Esophagus muscularis mucosa (tissue), 4 donors: Measurements from ENCODE around the gene VPS41. TPM values are rescaled to one million over a fixed set of nuclear protein-coding genes. Genes with fewer than 3 reads are reported as not detected.

Experiments
- DNase-seq: peaks from one replicate; pipeline ENCODE4 v3.0.0-alpha.2; 2017; ENCODE audit errors: extremely low spot score
- H3K27ac ChIP-seq, 4 donors: fragments of 200-600 bp; sonication (generic); replicated peaks in 1 of 4; 1 replicate in 3 of 4; 2 replicates in 1 of 4; pipeline ENCODE4 v1.5.1; 2016 to 2019; ENCODE audit warnings: mild to moderate bottlenecking in 1 of 4
- H3K27me3 ChIP-seq, 4 donors: fragments of 200-600 bp; sonication (generic); one replicate each; pipeline versions ENCODE4 v1.5.1 to v1.6.0; 2016 to 2019
- H3K36me3 ChIP-seq, 4 donors: fragments of 200-600 bp; sonication (generic); one replicate each; pipeline ENCODE4 v1.5.1; 2016 to 2019
- H3K4me1 ChIP-seq, 4 donors: fragments of 200-600 bp; sonication (generic); one replicate each; pipeline ENCODE4 v1.5.1; 2016 to 2019
- H3K4me3 ChIP-seq, 4 donors: fragments of 200-600 bp; sonication (generic); 1 replicate in 2 of 4; 2 replicates in 2 of 4; pipeline ENCODE4 v1.5.1; 2016 to 2019; ENCODE audit warnings: mild to moderate bottlenecking in 4 of 4, moderate library complexity in 1 of 4
- H3K9me3 ChIP-seq, 4 donors: fragments of 200-600 bp; sonication (generic); 1 replicate in 3 of 4; 2 replicates in 1 of 4; pipeline ENCODE4 v1.5.1; 2016 to 2019
- EP300 ChIP-seq: sonication (generic); formaldehyde crosslinking; IDR thresholded peaks from one replicate; pipeline ENCODE4 v1.6.1; 2017; ENCODE audit warnings: antibody characterized with exemption
- POLR2A ChIP-seq: fragments of 450-650 bp; IDR thresholded peaks from one replicate; pipeline ENCODE4 v1.6.1; 2017; ENCODE audit warnings: antibody characterized with exemption, moderate library complexity, mild to moderate bottlenecking, low read depth
- POLR2AphosphoS5 ChIP-seq, 2 donors: sonication (generic); formaldehyde crosslinking; IDR thresholded peaks; one replicate each; pipeline ENCODE4 v1.6.1; 2017; ENCODE audit warnings: antibody characterized with exemption in 2 of 2
- WGBS: methylation state at CpG from one replicate; pipeline ENCODE4 v1.1.5; 2018; 5-methylcytosine and 5-hydroxymethylcytosine counted together
- intact Hi-C: fragments of 100-400 bp; cut with DNase I; formaldehyde crosslinking; loops from one replicate; pipeline ENCODE4 v1.15.1; 2023
- total RNA-seq, 4 donors: library from RNA; depleted of rRNA; stranded (reverse); fragments of >200 nt; gene quantifications; one replicate each; pipeline versions ENCODE4 v1.1.0 to v1.2.1, GENCODE V29; 2016
- TF ChIP-seq, protein P1 (sequence below), 3 experiments: fragments of 200-600 bp in 2 of 3; fragments of 450-650 bp in 1 of 3; sonication (generic) in 2 of 3; IDR thresholded peaks; one replicate each; pipeline ENCODE4 v1.5.1; 2017 to 2019; ENCODE audit warnings: antibody characterized with exemption in 3 of 3, mild to moderate bottlenecking in 2 of 3, moderate library complexity in 1 of 3

VPS41 gene
- total RNA-seq, 4 donors from 2014 or later: 32.0 to 50.3 (median 32.9) TPM

DNA sequence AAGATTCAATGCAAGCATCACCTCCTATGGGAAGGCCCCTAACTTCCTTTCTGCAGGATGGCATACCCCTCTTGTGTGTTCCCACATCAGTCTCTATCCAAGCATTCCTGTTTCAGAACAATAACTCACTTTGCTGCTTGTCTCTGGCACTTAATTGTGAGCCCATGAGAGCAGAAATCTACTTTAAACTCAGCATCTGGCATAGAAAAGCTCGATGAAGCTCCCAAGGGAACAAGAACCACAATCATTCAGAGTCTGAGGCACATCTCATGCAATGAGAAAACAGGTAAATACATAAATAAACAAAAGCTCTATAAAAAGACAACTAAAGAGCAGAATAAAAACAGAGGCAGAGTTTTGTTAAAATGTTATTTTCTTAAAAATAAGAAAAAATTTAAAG lies 66.2 kb downstream of the VPS41 start:
- no peaks in the 10 kb centered on the region for H3K9me3 ChIP-seq
- 85% methylated on average over 1 of the region's 1 CpG for WGBS
- DNase-seq: no peak
- no peaks in the 10 kb centered on the region for H3K27me3 ChIP-seq
- H3K27ac ChIP-seq: no peak overlapping the region
- TF ChIP-seq POLR2A (no peak), EP300 (no peak), POLR2AphosphoS5 (IDR thresholded peaks at IDR 0.05) (no peak)
- TF ChIP-seq, protein P1, sequence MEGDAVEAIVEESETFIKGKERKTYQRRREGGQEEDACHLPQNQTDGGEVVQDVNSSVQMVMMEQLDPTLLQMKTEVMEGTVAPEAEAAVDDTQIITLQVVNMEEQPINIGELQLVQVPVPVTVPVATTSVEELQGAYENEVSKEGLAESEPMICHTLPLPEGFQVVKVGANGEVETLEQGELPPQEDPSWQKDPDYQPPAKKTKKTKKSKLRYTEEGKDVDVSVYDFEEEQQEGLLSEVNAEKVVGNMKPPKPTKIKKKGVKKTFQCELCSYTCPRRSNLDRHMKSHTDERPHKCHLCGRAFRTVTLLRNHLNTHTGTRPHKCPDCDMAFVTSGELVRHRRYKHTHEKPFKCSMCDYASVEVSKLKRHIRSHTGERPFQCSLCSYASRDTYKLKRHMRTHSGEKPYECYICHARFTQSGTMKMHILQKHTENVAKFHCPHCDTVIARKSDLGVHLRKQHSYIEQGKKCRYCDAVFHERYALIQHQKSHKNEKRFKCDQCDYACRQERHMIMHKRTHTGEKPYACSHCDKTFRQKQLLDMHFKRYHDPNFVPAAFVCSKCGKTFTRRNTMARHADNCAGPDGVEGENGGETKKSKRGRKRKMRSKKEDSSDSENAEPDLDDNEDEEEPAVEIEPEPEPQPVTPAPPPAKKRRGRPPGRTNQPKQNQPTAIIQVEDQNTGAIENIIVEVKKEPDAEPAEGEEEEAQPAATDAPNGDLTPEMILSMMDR (IDR thresholded peaks at IDR 0.05): no peak
- peaks cover 7 to 16% (median 12%) of the 10 kb centered on the region in 4 donors for H3K4me1 ChIP-seq
- intact Hi-C loops: no loop called here
- H3K36me3 ChIP-seq: no peaks in the 10 kb centered on the region
- H3K4me3 ChIP-seq: no peak overlapping the region

DNA sequence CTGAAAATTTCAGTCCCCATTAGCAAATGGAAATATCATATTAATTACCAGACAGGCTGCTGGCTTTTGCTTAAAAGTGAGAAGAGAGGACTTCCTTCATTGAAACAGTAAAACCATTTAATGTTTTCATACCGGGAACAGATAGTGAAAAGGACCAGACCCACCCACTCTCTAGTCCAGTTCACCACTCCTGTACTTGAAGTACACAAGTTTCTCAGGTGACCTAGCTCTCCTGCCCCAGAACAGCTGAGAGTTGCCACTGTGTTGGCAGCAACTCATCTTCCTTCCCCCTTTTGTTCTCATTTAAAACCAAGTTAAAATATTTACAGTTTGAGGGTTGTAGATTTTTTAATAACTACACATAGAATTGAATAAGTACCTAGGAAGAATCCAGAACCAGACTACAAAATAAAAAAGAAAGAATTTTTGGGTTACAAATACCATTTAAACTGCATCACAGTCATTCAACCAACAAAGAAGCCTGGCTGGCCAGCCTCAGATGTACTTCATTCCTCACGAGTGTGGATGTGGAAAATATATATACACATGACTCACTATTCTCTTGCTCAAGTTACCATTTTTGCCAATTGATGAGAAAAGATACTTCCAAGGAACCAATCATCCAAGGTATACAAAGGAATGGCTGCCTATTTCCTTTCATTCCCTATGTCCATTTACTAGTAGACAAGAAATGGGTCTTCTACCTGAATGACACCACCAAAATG lies 68.1 kb downstream of the VPS41 start:
- Histone ChIP-seq H3K36me3 (no peaks in the 10 kb centered on the region), H3K9me3 (no peaks in the 10 kb centered on the region), H3K27me3 (no peaks in the 10 kb centered on the region), H3K4me1 (peaks cover 7 to 15% (median 9%) of the 10 kb centered on the region in 4 donors), H3K27ac (no peak overlapping the region), H3K4me3 (no peak overlapping the region)
- intact Hi-C loops: no loop called here
- 56% methylated on average over 2 of the region's 2 CpGs for WGBS
- no peak for TF ChIP-seq POLR2AphosphoS5 (IDR thresholded peaks at IDR 0.05)
- no peak for TF ChIP-seq POLR2A
- TF ChIP-seq EP300: no peak
- TF ChIP-seq, protein P1 (IDR thresholded peaks at IDR 0.05): no peak
- DNase-seq: no peak

DNA sequence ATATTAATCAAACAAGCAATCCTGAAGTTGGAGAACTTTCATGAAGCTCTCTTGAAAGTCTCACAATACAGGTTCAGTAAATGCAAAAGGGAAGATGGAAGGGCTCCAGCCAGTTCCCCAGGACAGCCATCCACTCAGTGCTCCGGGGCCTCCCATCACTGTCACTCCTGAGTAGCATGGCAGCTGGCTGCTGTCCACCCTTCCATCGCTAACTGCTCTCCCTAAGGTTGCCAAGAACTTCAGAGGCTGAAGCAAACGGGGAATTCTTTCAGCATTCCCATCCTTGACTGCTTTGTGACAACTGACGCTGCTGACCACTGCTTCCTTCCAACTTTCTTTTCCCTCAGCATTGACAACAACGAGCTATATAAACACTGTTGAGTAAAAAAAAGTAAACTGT lies 69.1 kb downstream of the VPS41 start:
- intact Hi-C loops: no loop called here
- 55% methylated on average over 5 of the region's 5 CpGs for WGBS
- H3K27me3 ChIP-seq: no peaks in the 10 kb centered on the region
- H3K4me3 ChIP-seq: no peak overlapping the region
- H3K27ac ChIP-seq: no peak overlapping the region
- H3K4me1 ChIP-seq: peaks cover 7 to 15% (median 9%) of the 10 kb centered on the region in 4 donors
- TF ChIP-seq EP300 (no peak), POLR2AphosphoS5 (IDR thresholded peaks at IDR 0.05) (no peak), POLR2A (no peak)
- TF ChIP-seq, protein P1 (IDR thresholded peaks at IDR 0.05): no peak
- no peak for DNase-seq
- no peaks in the 10 kb centered on the region for H3K36me3 ChIP-seq
- no peaks in the 10 kb centered on the region for H3K9me3 ChIP-seq

DNA sequence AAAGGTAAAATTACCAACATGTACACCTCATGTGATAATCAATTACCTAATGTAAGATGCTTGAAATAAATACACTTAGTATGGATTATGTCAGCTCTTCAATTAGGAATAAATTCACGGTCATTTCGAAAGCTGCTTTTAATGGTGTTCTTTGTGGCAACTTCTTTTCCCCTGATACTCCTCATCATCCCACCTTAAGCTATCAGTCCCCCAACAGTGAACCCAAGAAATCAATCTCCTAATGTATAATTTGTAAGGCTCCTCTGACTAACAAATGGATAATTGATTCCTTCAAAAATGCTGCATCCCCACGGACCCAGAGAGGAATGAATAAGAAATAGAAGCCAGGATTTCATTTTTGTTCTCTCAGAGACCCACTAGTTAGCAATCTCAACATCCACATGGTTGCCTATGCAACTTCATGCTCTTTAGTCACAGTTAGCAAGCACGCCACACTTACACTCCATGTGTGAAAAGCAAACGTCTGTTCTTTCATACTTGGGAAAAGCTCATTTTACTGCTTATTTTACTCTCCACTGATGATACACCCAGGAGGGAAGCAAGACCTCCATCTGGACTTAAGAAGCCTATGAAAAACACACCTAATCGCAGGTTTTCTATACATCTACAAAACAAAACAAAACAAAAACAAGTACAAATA lies 70.1 kb downstream of the VPS41 start:
- no peak overlapping the region for H3K4me3 ChIP-seq
- H3K27me3 ChIP-seq: no peaks in the 10 kb centered on the region
- peaks cover 7 to 15% (median 9%) of the 10 kb centered on the region in 4 donors for H3K4me1 ChIP-seq
- H3K27ac ChIP-seq: no peak overlapping the region
- no peaks in the 10 kb centered on the region for H3K36me3 ChIP-seq
- H3K9me3 ChIP-seq: no peaks in the 10 kb centered on the region
- no peak for TF ChIP-seq POLR2AphosphoS5 (IDR thresholded peaks at IDR 0.05)
- TF ChIP-seq, protein P1 (IDR thresholded peaks at IDR 0.05): no peak
- no peak for TF ChIP-seq POLR2A
- TF ChIP-seq EP300: no peak
- WGBS: 89% methylated on average over 6 of the region's 6 CpGs
- DNase-seq: no peak
- intact Hi-C loops: no loop called here
